NCI-H2171 (cell line): ENCODE results near the gene TBC1D5.
"Not testable (repeated sequence)": the region's sequence is repeated elsewhere in the genome, so short reads cannot be mapped to it uniquely, and the experiment has no call there.

Source experiments
- DNase-seq: peaks from one replicate; lab custom pipeline; 2025; lab: John Stamatoyannopoulos, UW

Gene TBC1D5

DNA sequence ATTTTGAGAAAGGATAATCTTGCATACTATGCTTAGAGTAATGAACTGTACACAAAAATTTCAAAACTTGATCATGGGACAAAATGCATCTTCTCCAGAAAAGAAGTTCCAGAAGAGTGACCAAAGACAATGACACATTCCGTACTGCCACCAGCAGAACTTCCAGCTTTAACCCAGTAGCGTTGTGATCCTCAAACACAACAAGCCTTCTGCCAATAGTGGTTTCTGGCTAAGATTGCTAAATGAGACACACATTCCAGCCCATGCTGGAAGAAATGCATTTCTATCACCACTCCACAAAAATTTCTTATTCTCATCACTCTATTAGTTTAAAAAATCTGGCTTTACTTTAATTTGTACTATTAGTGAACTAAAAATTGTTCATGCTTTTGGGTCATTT, 334.9 kb downstream of the TBC1D5 start:
- no peak for DNase-seq

DNA sequence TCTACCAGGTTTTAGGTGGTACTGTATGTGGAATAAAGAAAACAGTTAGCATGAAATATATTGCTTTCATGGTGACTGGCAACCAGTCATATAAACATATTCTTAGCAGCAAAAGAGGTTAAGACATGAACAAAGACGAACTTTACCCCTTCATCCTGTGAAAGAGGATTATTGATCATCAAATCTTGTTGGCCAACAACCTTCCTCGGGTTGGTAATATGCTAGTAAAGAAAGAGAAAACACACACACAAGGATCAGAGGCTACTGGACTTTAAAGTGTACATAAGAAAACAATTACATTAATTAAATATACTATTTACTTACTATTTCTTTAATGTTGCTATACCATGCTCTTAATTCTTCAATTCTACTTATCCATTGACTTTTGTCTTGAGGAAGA, 337.9 kb downstream of the TBC1D5 start:
- no peak for DNase-seq

DNA sequence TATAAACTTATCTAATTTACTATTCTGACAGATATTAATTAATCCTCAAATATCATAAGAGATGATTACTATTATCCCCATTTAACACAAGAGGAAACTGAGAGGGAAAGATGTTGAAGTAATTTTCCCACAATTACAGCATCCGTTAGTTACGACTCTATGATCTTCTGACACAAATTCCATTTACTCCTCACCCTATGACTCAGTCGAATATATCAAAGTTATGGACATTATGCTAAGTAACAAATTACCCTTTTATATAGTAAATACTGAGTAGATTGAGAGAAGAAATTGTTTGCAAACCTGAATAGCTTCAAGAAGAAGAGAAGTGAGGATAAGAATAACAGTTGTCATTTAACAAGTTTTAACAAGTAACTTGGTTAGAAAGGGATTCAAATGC, 340.0 kb downstream of the TBC1D5 start:
- no peak for DNase-seq

DNA sequence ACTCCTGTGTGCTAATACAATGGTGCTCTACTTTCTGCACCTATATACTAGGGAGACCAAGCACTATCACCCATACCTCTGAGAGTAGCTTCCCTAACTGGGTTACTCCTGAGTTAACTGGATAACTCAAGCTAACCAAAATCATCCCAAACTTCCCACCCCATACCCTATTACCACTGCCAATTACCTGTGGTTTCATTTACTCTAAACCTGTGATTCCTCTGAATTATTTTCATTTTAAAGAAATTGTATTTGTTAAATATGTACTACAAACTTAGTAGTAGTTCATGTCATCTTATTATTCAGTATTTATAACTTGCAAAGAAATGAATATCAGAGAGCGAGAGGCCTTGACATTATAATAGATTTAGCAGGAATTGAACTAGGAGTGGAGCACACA, 340.5 kb downstream of the TBC1D5 start:
- DNase-seq: no peak

DNA sequence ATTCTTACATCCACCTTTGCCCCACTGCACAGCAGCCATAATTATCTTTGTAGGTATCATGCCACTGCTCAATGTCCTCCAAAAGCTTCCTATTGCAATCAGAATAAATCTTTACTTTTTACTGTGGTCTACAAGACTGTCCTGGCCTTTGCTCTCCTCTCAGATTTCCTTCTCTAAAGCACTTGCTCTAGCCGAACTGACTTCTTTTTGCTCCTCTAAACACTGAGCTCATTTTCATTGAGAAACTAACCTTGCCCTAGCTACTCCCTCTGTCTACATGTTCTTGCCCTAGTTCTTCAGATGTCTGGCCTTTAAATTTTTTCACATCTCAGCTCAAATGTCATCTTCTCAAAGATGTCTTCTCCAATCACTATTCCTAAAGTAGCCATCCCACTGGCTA, 342.8 kb downstream of the TBC1D5 start:
- DNase-seq: no peak

DNA sequence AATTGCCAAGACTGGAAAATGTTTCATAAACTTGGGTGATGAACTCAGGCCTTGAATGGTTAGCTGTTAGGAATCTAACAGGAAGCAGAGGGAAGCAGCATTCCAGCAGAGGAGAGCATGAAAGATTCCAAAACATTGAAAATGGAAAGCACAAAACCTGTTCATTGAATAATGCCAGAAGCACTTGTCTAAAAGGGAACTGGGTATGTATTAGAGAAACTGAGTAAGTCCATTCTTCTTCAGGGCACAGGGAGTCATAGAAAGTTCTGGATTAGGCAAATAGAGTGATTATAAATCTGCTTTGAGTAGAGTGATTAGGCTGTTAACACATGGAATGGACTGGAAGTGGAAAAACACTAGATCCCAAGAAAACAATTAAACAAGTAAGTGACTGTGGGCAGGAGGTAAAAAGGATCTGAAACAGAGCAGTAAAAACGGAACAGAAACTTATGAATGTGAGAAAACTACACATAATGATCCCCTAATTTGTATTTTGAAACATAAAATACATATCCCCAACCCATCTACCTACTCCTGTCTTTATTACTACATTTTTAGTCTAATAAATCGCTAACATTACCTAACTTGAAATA, 343.4 kb downstream of the TBC1D5 start:
- no peak for DNase-seq

DNA sequence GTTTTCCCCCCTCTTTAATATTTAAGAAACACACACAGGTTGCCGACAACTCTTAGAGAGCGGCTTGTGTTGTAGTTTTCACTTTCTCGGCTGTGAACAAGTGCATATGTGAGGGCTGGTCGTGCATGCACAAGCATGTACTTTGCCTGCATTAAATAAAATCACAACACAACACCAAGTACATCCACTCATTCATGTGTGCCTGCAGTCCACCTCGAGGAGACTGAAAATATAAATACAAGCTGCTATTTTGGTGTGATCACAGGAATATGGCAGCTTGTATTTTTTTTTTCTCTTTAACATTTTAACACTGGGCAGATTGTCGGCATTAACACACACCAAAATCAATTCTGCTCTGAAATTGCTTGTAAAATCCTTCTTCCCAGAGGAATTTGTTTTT, 346.4 kb downstream of the TBC1D5 start:
- no peak for DNase-seq

DNA sequence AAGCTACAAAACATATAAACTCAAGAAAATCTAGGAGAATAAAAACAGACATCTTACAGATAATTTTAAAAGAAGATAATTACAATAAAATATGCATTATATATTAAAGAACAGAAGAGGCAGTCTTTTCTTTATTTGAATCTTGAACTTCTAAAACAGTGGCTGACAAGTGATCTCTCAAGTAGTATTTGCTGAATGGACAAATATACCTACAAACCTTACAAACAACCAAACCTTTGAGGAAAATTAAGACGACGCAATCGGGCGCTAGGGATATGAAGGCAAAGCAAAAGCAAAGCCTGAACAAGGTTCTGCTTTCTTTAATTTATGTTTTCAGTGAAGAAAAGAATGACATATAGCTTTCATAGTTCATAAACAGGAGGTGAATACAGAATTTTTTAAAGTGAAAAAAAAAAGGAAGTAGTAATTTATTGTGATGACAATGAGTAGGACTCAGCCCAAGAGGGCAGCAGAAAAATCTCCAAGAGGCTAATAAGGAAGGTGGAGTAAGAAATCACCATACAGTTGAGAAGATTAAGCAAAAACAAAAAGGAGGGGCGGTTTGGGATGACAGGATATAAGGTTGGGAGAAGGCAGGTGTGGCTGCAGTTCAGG, 347.8 kb downstream of the TBC1D5 start:
- DNase-seq: no peak

DNA sequence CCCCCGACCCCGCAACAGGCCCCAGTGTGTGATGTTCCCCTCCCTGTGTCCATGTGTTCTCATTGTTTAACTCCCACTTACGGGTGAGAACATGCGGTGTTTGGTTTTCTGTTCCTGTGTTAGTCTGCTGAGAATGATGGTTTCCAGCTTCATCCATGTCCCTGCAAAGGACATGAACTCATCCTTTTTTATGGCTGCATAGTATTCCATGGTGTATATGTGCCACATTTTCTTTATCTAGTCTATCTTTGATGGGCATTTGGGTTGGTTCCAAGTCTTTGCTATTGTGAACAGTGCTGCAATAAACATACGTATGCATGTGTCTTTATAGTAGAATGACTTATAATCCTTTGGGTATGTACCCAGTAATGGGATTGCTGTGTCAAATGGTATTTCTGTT, 349.9 kb downstream of the TBC1D5 start:
- DNase-seq: not testable (repeated sequence)

DNA sequence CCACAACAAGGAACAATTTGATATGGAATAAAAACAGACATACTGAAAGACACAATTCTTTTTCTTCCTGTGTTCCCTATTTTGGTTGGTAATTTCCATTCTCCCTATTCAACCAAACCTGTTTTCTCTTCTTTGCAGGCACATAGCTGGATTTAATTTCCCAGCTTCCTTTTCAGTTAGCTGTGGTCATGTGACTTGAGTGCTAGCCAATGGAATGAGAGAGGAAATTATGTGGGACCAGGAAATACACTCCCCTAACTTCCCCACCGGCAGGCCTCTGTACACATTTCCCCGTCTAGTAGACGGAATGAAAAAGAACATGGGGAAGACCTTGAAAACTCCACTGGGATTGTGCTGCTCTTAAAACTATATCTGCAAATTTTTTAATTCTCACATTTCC, 351.6 kb downstream of the TBC1D5 start:
- DNase-seq: no peak

DNA sequence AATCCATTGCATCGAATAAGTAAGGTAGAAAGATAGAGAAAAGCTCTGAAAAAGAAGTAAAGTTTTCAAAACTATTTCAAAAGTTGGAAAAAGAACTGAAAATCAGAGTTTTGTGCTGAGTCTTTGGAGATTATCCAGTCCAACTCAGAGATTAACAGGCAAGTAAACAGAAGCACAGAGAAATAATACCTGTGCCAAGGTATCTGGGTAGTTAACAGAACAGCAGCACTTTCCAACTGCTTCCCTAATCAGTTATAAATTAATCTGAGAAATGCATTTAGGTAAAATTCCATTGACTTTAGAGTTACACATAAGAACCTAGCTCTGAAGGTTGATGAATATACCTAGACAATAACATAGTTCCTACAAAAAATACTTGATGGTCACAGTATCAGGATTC, 355.3 kb downstream of the TBC1D5 start:
- no peak for DNase-seq

DNA sequence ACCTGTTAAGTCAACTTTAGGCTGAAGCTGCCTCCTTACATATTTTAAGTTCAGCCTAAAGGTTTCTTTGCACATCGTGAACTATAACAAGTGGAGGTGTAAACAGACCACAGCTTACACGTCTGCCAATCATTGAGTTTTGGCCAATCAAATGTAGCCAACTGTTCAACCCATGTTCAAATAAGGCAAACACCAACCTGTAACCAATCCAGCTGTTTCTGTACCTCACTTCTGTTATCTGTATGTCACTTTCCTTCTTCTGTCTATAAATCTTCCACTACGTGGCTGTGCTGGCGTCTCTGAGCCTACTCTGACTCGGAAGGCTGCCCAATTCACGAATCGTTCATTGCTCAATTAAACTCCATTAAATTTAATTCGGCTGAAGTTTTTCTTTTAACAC, 356.0 kb downstream of the TBC1D5 start:
- DNase-seq: no peak

DNA sequence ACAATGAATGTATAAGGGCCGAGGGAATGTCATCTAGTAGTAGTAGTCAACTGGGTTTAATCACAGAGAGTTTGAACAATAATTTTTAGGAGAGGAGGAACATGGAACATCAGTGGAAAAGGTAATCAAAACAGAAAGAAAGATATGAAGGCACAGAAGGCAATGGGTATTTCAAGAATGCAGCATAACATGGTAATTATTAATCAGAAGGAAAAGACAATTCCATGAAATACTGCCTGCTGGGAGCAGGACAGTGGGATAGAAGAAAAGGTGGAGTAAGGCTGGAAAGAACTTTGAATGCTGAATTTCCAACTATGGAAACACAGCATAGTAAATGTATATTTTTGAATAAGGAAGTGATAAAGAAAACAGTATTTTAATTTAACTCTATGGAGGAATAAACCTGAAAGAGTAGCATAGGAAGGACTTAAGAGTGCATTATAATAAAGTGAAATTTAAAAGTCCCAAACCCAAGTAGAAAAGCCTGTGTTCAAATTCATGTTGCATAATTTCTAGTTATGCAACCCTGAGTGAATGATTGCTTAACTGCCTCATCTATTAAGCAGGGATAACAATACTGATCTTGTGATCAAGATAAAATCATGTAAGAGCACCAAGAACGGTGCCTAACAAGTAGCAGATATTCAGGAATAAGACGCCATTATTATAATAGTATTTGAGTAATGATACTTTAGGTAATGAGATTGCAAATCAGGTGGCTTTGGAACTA, 357.7 kb downstream of the TBC1D5 start:
- no peak for DNase-seq

DNA sequence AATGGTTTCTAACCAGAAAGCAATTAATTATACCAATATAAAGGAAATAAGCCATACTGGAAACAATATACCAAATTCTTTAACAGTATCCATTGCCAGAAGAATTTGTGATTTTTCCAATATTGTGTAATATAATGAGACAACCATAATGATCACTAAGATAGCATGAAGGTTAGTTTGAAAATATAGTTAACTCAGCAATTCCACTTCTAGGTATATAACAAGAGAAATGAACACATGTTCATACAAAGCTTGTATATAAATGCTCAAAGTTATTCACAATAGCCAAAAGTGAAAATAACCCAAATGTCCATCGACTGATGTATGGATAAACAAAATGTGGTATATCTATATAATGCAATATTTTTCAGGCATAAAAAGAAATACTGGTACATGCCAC, 369.1 kb downstream of the TBC1D5 start:
- no peak for DNase-seq

DNA sequence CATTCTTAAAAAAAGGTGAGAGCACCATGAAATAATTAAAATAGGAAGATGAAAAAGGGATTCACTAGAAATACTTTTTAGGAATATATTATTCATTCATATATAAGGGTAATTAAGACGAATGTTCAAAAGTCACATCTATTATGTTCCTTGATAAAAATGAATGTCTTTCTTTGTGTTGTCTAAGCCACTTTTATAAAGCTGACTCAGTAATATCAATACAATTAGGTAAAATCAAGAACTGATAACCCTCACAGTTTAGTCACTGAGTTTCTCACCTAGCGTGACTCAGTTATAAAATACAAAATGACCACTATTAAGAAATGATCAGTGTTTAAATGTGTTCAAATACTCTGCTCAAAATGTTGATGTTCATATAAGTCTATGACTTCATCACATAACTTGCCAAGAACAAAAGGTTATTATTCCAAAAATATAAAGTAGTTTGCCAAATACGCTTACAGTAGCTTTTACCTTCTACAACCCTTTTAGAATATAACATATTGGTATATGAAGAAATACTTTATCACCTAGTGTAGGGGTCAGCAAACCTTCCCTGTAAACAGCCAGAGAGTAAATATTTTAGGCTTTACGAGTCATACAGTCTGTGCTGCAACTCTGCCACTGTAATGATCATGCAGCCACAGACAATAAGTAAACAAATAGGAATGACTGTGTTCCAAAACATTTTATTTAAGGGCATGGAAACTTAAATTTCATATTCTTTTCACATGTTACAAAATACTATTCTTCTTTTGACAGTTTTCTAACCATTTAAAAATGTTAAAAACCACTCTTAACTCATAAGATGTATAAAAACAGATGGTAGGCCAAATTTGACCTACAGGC, 369.8 kb downstream of the TBC1D5 start:
- DNase-seq: no peak

DNA sequence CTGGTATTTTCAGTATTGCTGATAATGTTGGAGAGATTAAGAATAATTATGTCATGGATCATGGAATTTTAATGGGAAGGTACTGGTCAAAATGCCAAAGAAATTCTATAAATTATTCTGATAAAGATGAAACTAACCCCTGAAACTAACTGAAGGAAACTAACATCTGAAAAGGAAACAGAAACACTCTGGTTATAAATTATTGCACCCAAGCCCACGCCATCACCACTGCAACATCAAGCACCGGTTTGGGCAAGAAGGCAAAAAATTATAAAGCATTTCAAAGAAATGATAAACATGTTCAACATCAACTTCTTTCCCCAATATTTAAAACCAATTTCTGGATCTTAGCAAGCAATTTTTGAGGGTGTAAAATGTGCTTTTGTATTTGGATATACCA, 372.5 kb downstream of the TBC1D5 start:
- no peak for DNase-seq

DNA sequence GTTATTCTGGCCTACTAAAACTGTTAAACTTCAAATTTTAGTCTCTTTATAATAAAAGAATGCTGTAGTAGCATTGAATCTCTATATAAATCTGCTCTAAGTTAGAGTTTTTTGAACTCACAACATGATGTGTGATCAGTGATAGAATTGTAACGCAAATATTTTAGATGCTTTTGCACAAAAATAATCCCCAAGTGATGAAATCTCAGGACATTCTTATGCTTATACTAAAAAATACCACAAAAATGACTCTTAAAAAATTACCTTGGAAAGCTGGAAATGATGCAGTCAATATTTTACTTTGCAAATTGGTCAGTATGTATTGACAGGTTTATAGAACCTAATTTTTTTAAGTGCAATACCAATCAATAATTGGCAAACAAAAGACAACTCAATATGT, 375.3 kb downstream of the TBC1D5 start:
- no peak for DNase-seq

DNA sequence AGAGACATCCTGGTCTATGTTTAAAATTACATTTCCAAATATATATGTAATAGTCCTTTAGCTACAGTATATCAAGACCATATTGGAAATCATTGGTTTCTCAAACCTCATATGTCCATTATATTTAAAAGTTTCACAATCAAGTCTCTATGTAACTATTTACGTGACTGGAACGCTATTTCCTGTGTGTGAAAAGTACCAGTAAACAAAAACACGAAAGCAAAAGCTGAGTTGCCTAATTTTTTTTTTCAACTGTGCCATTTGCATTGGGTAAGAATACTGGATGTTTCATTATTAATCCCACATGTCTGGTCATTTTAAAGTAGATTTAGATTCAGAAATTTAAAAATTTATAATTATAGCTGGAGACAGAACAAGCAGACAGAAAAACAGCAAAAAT, 381.4 kb downstream of the TBC1D5 start:
- no peak for DNase-seq

DNA sequence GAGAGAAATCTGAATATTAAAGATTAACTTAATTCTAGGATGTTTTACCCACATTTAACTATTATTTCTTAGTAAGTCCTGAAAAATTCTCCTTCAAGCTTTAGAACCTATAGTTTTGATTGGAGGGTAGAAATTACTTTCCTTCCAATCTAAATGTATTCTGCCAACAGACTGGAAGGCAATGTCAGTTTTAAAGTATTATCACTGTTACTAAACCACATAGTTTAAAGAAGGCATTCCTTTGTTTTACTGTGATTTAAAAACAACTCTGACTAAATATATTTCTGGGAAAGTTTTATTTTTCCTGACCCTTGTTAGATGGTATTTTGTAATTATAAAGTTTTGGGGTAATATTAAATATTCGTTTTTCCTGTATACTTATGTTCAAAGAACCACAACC, 382.5 kb downstream of the TBC1D5 start:
- DNase-seq: no peak

DNA sequence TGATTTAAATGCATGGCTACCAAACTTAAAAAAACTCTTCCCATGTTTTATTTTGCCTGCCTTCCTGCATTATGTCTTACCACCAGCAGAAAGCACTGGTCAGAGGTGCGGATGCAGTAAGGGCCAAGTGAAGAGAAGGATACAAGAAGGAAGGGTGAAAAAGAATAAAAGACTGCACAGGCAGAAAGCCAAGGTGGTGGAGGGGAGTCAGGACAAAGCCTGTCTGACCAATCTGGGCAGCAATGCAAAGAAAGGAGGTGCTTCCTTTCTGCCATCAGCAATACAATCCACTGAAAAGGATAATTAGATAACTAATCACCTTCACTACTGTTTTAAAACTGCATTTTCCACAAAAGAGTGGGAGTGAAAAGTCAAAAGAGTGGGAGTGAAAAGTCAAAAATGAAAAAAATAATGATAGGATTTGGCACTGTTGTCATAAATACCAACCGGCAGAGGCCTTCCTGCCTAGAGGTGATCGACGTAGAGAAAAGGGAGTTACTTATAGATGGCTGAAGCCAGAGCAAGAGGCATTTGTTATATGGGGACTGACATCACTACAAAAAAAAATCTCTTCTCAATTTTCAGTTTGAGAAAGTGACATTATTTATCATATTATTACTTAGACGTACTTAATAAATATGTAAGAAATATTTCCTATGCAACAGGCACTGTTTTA, 385.3 kb downstream of the TBC1D5 start:
- no peak for DNase-seq

DNA sequence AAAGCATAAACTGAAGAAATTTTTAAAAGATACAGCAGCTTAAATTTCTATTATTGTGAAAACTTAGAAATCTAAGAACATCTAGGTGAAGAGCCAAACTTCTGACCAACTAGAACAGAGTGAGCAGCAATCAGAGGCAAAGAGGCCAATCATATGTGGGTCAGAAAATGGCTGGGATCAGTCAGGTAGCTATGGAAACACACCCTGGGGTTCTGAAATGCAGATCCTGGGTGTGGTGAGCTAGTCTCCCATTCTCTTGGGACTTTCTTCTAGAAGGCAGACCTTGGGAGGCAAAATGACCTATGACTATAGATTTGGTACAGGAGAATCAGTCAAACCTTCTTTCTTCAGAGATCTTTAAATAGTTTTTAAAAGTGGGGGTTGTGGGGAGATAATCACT, 385.8 kb downstream of the TBC1D5 start:
- no peak for DNase-seq

DNA sequence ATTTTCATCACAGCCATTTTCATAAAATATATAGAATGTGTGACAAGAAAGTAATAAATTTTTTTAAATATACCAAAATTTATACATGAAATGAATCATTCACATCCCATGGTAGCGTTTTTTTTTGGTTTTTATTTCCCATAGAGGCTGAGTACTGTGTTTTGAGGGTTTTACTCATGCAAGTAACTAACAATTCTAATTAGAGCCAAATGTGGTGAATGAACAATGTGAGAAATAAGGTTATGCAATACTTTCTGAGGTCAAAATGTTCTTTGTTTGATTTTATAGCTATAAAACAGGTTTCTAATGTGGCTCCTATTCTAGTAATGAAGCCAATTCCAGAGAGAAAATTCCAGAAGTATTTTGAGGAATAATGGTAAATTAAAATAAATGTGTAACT, 386.8 kb downstream of the TBC1D5 start:
- DNase-seq: no peak
